AML-193 (cell line): Measurements from ENCODE around the gene GPC1.
A peak's percentile ranks its signal among the peaks of the same experiment; 100 is the strongest.
"Not testable (repeated sequence)": the region's sequence is repeated elsewhere in the genome, so short reads cannot be mapped to it uniquely, and the experiment has no call there.

Experiments used
- DNase-seq, 2 experiments: peaks; one replicate each; lab custom pipeline; 2025; lab: John Stamatoyannopoulos, UW

Gene GPC1

GRCh38 chr2:240435457-240435947 is at the start of gene GPC1:
GPC1 (plus strand) TSS chr2:240435663; CDS start chr2:240435919, 256 bp downstream.
- DNase-seq: peak; percentile 12 to 38

GRCh38 chr2:240386326-240386725 is 49.1 kb upstream of the GPC1 start:
- no peak for DNase-seq

GRCh38 chr2:240386743-240387142 is 48.7 kb upstream of the GPC1 start:
- not testable (repeated sequence) for DNase-seq

- no peak for DNase-seq
Measured at GRCh38 chr2:240387325-240387668, 48.2 kb upstream of the GPC1 start.

GRCh38 chr2:240387669-240388358 is 47.6 kb upstream of the GPC1 start:
- DNase-seq: no peak

- no peak for DNase-seq
Measured at GRCh38 chr2:240388471-240389301, 46.8 kb upstream of the GPC1 start.

- DNase-seq: no peak
Measured at GRCh38 chr2:240389302-240389805, 46.1 kb upstream of the GPC1 start.

GRCh38 chr2:240390091-240391073 is 45.1 kb upstream of the GPC1 start:
- no peak for DNase-seq

- no peak for DNase-seq
Measured at GRCh38 chr2:240391111-240392051, 44.1 kb upstream of the GPC1 start.

GRCh38 chr2:240392084-240392947 is 43.1 kb upstream of the GPC1 start:
- no peak for DNase-seq

GRCh38 chr2:240392948-240393830 is 42.3 kb upstream of the GPC1 start:
- no peak for DNase-seq

GRCh38 chr2:240393831-240394410 is 41.5 kb upstream of the GPC1 start:
- DNase-seq: no peak

GRCh38 chr2:240394549-240394948 is 40.9 kb upstream of the GPC1 start:
- DNase-seq: no peak

GRCh38 chr2:240395448-240395847 is 40.0 kb upstream of the GPC1 start:
- DNase-seq: no peak

GRCh38 chr2:240395896-240396622 is 39.4 kb upstream of the GPC1 start:
- DNase-seq: no peak

- no peak for DNase-seq
Measured at GRCh38 chr2:240396623-240397541, 38.6 kb upstream of the GPC1 start.

- no peak for DNase-seq
Measured at GRCh38 chr2:240397542-240397916, 37.9 kb upstream of the GPC1 start.
